T-helper 22 cell (primary cell): ENCODE data around the gene SLC35B2.

ENCODE experiments used
- DNase-seq: peaks from one replicate; pipeline ENCODE4 v3.0.0-alpha.2; 2020; ENCODE audit warnings: low read depth

The SLC35B2 gene

DNA sequence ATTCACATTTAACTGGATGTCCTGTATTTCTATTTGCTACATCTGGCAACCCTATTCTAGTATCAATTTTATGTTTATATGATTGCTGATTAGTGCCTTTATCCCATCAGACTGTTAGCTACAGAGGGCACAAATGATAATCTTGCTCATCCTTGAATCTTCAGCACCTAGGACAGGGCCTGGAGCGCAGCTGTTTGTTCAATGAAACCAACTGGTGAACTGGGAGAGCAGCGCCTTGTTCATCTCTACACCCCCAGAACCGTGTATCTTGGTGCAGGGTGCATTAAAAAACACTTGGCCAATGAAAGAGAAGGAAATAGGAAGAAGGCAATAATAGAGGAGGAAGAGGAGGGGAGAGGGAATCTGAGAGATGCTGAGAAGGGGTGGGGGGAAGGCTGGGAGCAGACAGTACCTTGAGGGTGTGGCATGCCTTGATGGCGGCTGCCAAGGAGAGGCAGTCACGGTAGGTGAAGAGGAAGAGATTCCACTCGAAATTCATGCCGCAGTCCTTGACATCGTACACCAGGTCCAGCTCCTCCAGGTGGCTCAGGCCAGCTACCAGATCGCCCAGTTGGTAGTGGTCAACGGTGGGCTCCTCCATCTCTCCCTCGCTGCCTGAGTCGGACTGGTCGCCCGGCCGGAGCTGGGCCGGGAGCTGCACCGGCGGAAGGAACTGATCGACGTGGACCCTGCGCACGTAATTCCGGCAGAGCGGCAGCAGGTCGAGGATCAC is 28.4 kb upstream of the SLC35B2 start:
- no peak for DNase-seq

DNA sequence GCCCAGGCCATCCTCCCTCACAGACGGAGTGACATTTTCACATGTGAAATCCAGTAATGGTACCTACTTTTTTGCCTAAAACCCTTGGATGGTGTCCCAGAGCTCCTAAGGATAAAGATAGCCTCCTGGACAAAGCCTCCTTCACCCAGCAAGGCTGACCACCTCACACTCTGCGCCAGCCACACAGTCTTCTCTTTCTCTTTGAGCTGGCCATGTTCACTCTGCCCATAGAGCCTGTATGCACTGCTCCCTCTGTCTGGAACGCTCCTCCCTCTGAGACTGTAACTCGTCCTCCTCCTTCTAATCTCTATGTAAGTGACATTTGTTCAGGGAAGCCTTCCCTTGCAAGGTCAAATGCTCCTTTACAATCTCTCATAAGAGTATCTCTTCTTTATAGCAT is 27.5 kb upstream of the SLC35B2 start:
- no peak for DNase-seq

DNA sequence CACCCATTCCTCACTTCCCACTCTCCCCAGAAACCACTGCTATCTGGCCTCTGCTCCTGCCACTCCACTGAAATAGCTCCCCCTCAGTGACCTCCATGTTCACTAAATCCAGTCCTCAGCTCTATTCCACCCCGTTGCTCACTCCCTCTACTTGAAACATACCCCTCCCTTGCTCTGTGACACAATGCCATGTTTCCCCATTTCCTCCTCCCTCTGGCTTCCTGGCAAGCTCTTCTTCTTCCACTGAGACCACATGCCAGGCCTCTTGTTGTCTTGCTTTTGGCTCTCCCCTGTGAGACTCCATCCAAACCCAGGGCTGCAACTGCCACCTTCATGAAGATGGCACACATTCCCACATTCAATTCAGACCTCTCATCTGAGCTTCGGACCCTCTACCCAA is 26.8 kb upstream of the SLC35B2 start:
- no peak for DNase-seq

DNA sequence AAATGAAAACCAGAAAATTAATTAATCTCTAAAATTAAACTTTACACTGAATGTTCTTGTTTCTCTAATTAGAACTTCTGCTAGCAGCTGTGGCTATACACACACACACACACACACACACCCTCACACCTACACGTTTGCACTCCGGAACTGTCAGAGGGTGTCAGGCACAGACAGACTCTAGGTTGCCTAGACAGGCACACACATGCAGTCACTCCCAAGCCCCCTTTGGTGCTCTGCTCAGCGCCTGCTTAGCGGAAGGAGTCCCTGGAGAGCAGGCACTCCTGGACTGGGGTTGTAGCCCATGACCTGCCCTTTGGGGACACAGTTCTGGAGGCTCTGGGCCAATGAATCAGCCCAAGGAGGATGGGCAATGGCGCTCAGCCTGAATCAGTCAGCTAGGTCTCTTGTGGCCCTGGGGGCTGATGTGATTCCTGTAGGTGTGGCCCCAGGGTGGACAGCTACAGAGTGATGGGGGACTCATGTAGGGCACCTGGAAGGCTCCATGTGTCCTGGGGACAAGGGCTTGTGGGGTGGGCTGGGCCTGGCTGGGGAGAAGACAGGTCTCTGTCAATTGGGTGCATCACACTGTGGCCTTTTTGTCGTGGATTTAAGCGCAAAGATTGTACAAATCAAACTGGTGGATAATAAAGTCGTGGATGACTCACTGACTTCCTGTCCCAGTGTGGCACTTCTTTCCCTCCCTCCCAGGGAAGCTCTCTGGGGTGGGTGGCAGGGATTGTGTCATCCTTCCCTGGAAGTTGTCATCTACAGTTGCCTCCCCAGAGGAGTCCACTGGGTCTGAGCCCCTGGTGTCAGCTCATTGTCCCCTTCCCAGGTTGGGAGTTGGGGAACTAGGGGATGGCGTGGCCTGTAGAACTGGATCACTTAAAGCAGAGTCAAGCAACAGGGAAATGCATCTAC is 21.7 kb upstream of the SLC35B2 start:
- DNase-seq, result no peak

DNA sequence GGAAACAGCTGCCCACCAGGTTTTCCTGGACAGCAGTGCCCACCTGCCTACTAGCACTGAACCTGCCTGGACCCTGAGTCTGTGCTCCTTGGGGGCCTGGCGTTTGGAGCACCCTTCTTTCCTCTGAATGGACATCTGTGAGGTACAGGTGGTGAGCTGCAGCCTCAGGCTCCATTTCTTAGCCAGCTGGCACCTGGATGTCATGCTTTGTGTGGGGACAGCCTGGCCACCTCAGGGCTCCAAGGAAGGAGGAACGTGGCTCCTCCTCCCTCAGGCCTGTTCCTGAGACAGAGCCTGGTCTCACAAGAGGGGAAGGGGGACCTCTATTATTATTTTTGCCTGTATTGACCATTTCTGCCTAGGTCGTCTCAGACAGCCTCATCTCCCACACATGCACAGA is 21.0 kb upstream of the SLC35B2 start:
- DNase-seq, result no peak

DNA sequence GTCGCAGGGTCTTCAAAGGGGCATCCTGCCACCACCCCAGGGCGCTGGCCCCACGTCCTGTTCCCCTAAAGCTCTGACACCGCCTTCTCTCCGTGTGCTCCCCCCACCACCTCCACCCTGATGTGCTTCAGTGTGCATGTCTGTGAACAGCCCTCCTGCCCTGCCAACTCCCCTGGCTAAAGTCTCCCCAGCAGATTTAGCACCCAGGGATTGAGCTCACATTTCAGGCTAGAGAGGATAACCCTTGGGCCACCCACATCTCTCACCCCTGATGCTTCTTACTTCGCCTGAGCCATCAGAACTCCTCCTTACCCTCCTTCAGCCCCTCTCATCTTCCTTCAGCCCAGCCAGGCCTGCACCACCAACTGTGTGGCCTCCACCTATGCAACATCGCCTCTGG is 20.4 kb upstream of the SLC35B2 start:
- DNase-seq, result no peak

DNA sequence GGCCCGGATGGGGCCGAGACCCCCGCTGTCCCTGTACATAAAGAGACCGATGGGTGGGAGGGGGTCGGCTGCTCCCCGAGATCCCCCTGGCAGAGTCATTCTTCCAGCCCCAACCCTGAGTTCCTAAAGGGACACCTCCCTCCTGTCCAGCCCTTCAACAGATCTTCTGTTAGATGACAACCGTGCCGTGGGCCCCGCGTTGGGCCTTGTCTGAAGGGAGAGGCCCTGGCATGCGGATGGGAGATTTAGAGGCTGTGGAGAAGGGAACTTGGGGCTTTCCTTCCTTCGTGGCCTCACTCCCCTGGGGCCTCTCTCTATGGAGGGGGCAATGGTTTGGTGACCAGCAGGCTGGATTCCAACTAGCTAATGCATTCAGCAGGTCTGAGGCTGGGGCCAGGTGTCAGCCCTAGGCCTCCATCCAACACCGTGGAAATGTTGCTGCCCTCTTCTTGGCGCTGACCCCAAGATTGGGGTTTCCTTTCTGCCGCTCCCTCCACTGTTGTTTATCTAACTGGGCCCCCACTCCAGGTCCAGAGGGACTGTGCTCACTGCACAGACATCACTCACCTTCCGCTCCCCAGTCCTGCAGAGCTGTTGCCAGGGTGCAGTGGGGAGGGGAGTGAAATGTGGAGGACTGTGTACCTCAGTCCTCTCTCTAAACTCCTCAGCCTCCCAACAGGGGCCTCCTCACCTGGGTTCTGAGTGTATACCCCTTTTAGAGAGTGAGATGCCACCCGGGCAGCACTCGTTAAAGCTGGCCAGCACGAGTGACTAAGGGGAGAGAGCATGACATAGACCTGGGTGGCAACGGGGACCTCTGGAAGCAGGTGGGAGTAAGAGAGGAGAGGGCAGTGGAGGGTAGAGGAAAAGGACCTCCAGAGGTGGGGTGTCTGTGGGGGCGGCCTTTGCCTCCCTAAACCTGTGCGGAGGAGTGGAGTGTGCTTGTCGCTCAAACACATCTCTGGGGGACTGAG is 19.6 kb upstream of the SLC35B2 start:
- DNase-seq, result no peak

DNA sequence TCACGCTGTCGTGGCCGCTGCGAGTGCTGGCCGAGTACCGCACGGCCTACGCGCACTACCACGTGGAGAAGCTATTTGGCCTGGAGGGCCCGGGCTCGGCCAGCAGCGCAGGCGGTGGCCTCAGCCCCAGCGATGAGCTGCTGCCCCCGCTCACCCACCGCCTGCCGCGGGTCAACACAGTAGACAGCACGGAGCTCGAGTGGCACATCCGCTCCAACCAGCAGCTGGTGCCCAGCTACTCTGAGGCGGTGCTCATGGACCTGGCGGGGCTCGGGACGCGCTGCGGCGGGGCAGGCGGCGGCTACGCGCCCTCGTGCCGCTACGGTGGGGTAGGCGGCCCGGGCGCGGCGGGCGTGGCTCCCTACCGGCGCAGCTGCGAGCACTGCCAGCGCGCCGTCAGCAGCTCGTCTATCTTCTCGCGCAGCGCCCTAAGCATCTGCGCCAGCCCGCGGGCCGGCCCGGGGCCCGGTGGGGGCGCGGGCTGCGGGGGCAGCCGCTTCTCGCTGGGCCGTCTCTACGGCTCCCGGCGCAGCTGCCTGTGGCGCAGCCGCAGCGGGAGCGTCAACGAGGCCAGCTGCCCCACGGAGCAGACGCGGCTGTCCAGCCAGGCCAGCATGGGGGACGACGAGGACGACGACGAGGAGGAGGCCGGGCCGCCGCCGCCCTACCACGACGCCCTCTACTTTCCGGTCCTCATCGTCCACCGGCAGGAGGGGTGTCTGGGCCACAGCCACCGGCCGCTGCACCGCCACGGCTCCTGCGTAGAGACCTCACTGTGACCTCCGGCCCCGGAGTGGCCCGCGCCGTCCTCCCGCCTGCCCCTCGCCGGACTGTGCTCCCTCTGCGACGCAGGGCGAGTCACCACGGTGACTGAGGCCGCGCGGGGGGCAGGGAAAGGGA is 18.7 kb upstream of the SLC35B2 start:
- no peak for DNase-seq

DNA sequence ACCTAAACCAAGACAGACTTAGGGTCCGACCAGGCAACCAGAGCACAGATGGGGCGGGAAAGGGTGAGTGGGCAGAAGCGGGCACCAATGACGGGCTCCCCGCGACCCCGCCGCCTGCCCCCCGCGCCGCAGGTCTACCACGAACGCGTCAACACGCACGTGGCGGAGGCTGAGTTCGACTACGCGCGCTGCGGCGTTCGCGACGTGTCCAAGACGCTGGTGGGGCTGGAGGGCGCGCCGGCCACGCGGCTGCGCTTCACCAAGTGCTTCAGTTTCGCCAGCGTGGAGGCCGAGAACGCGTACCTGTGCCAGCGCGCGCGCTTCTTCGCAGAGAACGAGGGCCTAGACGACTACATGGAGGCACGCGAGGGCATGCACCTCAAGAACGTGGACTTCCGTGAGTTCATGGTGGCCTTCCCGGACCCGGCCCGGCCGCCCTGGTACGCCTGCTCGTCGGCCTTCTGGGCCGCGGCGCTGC is 18.0 kb upstream of the SLC35B2 start:
- no peak for DNase-seq

DNA sequence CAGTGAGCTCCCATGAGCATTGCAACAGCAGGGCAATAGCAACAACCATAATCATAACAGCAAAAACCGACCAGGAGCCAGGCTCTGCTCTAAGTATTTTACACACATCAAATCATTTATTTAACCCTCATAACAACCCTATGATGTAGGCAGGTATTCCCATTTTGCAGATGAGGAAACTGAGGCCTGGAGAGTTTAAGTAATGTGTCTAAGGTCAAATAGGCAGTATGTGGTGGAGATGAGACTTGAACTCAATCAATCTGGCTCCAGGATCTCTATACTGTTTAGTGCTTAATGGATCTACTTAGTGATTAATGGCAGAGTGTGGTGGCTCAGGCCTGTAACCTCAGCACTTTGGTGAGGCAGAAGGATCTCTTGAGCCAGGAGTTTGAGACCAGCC is 16.3 kb upstream of the SLC35B2 start:
- no peak for DNase-seq

DNA sequence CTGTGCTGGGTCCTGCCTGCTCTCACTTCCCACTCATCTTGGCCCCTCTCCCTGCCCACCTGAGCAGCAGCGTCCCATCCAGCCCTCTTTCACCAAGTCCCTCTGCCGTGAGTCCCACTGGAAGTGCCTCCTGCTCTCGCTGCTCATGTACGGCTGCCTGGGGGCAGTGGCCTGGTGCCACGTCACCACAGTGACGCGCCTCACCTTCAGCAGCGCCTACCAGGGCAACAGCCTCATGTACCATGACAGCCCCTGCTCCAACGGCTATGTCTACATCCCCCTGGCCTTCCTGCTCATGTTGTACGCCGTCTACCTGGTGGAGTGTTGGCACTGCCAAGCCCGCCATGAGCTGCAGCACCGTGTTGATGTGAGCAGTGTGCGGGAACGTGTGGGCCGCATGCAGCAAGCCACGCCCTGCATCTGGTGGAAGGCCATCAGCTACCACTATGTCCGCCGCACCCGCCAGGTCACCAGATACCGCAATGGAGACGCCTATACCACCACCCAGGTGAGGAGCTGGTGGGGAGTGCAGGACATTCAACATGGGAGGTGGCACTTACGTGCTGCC is 15.8 kb upstream of the SLC35B2 start:
- DNase-seq, result no peak

DNA sequence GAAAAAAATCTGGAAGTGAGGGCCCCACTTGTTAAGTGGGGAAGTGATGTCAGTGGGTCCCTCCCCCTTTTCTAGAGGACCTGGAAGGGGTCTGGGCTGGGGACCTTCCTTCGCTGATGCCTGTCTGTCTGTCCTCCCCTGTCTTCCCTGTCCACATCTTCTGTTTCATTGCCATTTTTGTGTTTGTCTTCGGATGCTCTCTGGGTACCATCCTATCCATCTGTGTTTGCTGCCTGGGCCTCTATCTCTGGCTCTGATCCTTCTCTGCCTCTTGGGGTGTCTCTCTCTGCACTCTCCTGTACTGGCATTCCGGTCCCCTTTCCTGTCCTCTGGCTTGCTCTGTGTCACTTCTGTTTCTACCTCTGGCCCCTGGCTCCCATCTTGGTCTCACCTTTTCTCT is 15.2 kb upstream of the SLC35B2 start:
- DNase-seq, result no peak

DNA sequence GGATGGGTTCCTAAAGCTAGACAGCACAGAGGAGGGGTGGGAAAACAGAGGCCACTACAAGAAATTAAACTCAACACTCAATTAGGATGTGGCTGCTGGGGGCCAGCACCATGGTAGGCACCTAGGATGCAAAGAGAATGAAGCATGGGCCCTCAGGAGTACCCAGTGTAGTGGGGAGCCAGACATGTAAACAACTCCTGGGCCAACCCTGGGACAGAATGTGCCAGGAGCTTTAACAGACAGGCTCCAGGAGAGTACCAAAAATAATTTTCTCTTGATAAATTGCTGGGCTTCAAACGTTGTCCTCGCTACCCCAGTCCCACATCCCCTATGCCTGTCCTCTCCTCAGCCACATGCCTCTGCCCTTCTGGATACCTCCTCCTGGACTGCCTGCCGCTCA is 14.6 kb upstream of the SLC35B2 start:
- no peak for DNase-seq

DNA sequence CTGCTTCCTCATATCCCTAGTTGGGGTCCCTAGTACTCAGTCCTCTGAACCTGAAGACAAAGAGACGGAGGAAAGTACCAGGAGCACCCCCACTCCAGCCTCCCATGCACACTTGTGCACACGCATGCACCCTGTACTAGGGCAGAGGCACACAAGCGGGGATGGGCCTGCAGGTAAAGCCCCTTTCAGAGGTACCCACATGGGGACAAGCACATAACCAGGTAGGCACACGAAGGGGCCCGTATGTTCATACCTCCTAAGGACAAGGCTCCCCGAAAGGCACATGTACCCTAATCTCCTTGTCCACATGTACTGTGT is 14.0 kb upstream of the SLC35B2 start:
- no peak for DNase-seq

DNA sequence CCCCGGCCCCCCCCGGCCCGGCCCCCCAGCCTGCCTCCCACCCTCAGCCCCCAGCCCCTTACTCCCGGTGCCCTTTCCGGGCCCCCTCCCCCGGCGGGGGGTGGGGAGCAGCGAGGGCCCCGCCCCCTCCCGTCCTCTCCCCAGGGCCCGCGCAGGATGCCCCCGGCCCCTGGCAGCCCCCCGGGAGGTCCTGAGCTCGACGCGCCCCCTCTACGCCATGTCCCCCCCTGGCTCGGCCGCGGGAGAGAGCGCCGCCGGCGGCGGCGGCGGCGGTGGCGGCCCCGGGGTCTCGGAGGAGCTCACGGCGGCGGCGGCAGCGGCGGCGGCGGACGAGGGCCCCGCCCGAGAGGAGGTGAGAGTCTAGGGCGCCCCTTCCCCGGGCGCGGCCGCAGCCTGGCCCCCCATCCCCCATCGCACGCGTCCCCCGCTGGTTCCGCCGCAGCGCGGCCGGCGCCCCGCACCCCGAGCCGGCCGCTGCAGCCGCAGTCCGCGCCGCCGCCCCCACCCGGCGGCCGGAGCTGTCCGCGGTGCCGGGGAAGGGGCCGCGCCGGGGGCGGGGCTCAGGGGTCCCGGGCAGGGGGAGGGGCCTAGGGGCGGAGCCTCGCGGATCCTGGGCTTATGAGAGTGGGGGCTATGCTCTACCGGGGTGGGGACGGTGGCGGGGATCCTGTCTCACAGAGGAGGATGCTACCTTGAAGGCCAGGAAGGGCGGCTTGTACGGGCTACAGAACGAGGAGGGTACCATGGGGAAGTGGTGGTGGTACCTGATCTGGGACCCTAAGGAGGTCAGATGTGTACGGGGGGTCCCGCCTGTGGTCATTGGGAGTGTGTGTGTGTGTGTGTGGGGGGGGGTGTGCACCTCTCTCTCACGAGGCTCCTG is 13.4 kb upstream of the SLC35B2 start:
- DNase-seq, result no peak

DNA sequence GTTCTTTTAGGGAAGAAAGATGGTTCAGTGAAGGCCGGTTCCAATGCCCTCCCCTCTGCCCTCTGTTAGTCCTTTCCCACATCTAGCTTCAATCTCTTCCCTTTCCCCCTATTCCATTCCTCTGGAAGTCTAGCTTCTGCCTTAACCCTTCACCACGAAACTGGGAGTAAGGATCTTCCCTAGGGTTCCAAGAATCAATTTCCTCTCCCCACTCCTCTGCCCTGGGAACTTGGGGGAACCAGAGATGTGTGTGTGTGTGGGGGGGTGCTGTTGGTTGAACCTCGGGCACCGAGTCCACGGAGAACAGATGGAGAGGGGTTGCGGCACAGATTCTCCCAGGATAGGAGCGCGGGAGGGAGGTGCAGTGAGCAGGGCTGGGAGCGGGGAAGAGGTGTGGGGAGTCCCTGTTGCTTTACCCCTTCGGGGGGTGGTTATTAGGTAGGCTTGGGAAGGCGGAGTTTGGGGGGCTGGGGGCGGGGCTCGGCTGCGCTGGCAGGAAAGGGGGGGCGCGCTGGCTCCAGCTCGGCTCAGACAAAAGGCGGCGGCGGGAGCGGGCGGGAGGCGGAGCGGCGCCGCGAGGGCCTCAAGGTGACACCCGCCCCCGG is 12.7 kb upstream of the SLC35B2 start, which contains the start of gene TMEM151B:
TMEM151B (plus strand) TSS at position 530 of the 605 bp plus-strand sequence. CDS start 293 bp downstream, outside the sequence.
- DNase-seq, result no peak

DNA sequence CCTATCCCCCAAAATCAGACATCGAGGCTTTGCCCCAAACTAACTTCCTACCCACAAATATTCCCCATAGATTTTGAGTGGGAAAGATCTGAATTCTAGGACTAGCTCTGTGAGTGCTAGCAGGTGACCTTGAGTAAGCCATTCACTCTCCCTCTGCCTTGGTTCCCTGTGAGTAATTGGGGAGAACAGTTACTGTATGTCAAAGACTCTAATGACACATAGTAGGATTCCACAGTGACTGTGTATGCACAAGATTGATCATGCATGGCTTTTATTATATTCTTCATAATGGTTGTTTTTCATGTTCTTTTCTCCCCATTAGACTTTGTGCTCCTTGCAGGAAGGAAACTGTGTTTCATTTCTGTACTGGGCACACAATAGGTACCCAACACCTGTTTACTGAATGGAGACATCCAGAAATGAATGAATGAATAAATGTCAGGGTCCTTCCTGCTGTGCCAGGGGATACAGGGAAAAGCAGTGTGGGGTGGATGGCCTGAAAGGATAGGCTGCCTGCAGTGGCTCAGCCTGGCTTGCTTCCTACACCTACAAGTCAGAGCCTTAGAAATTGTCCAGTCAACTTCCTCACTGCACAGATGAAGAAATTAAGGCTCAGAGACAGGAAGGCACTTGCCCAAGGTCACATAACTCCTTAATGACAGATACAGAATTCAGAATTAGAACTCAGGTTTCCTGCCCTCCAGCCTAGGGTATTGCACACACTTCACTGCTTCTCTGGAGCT is 12.0 kb upstream of the SLC35B2 start:
- DNase-seq, result no peak

DNA sequence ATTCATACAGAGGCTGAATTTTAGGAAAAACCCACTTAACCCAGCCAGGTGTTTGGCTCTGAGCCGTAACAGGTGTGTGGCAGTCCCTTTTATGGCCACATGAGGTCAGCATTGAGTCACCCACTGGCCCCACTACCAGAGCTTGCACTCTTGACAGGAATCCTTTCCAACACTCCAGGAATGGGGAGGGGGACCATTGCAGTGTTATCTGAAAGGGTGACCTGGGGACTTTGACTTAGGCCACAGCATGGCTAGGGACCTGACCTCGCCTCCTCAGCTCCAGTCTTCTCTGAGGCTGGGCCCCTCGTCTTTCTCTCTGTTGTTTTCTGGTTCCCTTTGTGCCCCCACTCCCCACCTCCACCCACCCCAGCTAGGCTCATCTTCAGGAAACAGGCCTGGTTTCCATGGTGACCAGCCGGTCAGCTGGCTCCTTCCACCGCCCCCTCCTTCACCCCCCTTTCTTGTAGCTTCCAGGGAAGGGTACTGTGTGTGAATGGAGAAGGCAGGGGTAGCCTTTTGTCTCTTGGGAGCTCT is 10.8 kb upstream of the SLC35B2 start:
- DNase-seq, result no peak
